Stimulated activated CD4-positive, alpha-beta T cell treated with anti-CD3 and anti-CD28 coated beads, Interleukin-4, amount 100 ng/mL, for 4 hours (primary cell): ENCODE data around the gene ADIRF.
"Not testable (repeated sequence)": the region's sequence is repeated elsewhere in the genome, so short reads cannot be mapped to it uniquely, and the experiment has no call there.

ENCODE experiments used
- DNase-seq, 2 experiments: peaks; one replicate each; pipeline ENCODE4 v3.0.0-alpha.2; 2020

Gene ADIRF

DNA sequence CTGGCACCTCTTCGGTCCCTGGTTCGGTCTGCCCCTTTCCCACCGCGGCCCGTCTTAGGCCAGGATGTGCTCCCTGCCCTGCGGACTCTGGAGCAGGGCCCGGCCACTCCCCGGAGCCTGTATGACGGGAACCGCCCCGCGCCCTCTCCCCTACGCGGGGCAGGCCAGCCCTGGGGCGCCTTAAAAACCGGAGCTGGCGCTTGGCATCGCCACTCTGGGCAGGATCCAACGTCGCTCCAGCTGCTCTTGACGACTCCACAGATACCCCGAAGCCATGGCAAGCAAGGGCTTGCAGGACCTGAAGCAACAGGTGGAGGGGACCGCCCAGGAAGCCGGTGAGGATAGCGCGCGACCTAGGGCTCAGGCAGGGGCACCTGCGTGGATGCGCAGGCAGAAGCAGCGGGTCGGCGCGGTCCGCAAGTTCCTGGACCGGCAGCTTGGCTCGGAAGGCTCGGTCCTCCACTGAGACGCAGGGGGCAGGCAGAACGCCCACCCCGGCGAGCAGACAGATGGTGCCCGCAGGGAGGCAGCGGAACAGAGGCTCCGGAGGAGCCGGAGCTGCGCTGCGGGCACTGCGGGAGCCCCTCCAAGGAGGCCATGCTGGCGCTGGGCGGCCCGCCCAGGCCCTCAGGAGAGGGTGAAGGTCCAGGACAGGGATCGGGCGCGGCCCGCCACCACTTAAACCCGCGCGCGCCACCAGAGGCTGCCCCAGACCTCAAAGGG is at the start of gene ADIRF:
ADIRF (plus strand) TSS at position 212 of the 723 bp plus-strand sequence; CDS start at position 275, 63 bp downstream.
- DNase-seq: no peak

GRCh38 chr10:86922553-86922961 is 45.7 kb upstream of the ADIRF start:
- DNase-seq: no peak

DNA sequence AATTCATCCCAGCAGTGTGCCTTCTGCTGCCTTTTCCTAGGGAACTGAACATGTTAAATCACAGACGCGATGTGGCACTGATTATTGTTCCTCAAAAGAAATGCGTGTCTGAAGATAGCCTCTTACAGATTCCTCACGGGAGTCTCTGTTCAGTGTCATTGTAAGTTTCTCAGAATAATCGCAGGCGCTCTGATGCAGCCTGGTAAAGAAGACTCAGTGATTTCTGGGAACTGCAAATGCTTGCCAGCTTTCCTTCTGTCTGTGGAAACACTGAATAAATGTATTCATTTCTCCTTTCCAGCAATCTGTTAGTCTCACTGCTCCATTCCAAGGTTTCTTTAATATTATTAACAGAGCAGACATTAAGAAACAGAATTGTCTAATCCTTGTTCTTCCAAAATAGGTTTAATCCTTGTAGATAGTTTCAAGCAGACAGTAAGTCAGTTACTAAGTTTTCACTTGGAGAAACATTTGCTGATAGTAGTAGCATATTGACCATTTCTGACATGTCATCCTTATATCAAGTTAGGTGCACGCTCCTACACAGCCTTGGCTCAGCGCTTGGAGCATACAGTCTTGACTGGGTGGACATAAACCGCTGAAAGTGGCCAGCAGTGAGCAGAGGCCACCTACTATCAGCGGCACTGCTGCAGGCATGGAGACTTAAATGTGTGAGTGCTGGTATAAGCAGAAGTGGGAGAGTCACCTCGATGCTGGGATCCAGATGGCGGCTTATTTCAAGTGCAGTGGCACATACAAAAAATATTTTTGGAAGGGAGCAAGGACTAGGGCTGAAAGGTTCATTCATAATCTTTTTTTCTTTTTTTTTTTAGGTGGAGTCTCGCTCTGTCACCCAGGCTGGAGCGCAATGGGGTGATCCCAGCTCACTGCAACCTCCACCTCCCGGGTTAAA is 38.6 kb upstream of the ADIRF start:
- DNase-seq: no peak

- DNase-seq: no peak
Observed at GRCh38 chr10:86931872-86932271, 36.4 kb upstream of the ADIRF start.

- no peak for DNase-seq
Observed at GRCh38 chr10:86932674-86933073, 35.6 kb upstream of the ADIRF start.

GRCh38 chr10:86934162-86934711 is 34.0 kb upstream of the ADIRF start:
- DNase-seq: not testable (repeated sequence)

GRCh38 chr10:86936661-86937501 is 31.4 kb upstream of the ADIRF start:
- no peak for DNase-seq

GRCh38 chr10:86937502-86938154 is 30.7 kb upstream of the ADIRF start:
- DNase-seq: no peak

GRCh38 chr10:86938260-86938659 is 30.0 kb upstream of the ADIRF start:
- no peak for DNase-seq

- DNase-seq: not testable (repeated sequence)
Observed at GRCh38 chr10:86940076-86940475, 28.2 kb upstream of the ADIRF start.

GRCh38 chr10:86940677-86941076 is 27.6 kb upstream of the ADIRF start:
- DNase-seq: no peak

- no peak for DNase-seq
Observed at GRCh38 chr10:86941426-86941825, 26.9 kb upstream of the ADIRF start.

- no peak for DNase-seq
Observed at GRCh38 chr10:86941991-86942421, 26.3 kb upstream of the ADIRF start.

DNA sequence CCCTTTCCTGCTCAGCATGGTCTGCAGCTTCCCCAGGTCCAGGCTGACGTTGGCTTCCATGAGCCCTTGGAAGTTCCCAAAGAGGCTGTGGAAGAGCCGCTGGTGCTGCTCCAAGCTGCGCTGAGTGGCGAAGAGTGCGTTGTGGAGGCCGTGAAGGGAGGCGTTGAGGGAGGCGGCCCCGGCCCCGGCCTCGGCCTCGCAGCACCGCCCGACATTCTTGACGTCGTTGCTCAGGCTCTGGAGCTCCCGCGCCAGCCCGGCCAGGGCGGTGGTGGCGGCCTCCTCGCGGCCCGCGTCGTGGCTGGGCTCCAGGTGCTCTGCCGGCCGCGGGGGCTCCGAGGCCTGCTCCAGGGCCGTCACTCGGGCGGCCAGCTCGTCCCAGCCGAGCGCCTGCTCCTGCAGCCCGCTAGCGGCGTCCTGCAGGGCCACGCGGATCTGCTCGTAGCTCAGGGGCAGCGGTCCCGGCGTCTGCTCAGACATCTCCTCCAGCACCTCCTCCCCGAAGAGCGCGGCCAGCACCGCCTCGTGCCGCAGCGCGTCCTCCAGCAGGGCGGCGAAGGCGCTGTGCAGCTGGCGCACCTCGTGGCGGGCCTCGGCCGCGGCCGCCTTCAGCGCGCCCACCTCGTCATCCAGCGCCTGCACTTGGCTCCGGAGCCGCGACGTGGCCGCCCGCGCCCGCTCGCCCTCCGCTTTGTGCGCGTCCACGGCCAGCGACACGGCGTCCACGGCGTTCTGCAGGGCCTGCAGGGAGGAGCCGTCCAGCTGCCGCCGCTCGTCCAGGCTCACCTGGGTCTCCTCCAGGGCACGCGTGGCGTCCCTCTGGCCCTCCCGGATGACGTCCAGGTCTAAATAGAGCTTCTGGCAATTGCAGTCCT is 25.6 kb upstream of the ADIRF start:
- DNase-seq: no peak

DNA sequence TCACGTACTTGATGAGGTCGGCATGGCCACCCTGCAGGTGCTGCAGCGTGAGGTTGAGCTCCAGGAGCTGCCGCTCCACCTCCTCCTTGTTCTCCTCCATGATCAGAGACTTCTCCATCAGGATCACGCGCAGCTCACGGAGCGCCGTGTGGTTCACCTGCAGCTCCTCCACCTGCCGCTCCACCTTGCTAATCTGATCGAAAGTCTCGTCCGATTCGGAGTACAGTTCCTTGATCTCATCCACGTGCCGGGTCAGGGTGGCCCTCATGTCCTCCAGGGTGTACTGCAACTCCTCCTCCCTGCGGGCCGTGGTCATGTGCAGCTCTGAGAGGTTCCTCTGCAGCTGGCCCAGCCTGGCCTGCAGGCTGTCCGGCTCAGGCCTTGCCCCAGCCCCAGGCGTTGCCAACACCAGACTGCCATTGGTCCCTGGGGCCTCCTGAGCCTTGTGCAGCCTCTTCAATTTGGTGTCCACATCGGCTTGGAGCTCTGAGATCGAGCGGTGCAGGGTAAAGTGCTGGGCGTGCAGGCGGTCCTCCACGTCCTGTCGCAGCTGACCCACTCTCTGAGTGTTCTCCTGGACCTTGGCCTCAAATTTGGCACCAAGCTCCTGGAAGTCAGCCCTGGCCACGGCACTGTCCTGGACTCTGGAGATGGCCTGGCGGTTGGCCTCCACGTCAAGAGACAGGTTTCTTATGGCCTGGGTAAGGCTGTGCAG is 24.8 kb upstream of the ADIRF start:
- no peak for DNase-seq

- no peak for DNase-seq
Observed at GRCh38 chr10:86944031-86944419, 24.3 kb upstream of the ADIRF start.

DNA sequence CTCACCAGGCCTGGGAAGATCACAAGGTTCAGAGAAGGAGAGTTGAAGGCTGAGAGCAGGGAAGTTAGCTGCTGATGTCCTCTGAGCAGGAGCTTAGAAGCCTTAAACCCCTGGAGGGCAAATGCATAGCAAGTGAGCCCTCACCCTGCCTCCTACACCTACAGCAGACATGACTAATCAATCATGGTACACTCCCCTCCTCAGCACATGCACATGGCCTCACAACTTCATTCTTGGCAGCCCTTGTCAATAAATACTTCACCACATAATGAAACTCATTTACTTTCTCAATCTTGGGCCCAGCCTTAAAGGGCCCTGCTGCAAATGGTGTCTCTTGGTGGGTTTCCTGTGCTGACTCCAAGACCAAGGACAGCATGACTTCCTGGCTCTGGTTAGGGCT is 23.8 kb upstream of the ADIRF start:
- DNase-seq: no peak

- no peak for DNase-seq
Observed at GRCh38 chr10:86944907-86945306, 23.4 kb upstream of the ADIRF start.

GRCh38 chr10:86945361-86946212 is 22.7 kb upstream of the ADIRF start:
- DNase-seq: no peak
